Stimulated activated CD4-positive, alpha-beta T cell treated with anti-CD3 and anti-CD28 coated beads, TNF-alpha, amount 100 ng/mL, for 4 hours (primary cell): ENCODE data around the gene BPGM.
"Not testable (repeated sequence)": the region's sequence is repeated elsewhere in the genome, so short reads cannot be mapped to it uniquely, and the experiment has no call there.

Experiments
- DNase-seq, 3 experiments: peaks; one replicate each; pipeline ENCODE4 v3.0.0-alpha.2; 2020; ENCODE audit warnings: low read depth in 3 of 3

Gene BPGM

GRCh38 chr7:134662871-134663205 lies 16.2 kb downstream of the BPGM start:
- no peak for DNase-seq

- DNase-seq = not testable (repeated sequence)
Observed at GRCh38 chr7:134665045-134665444, 18.4 kb downstream of the BPGM start.

- DNase-seq = no peak
Observed at GRCh38 chr7:134667899-134668298, 21.2 kb downstream of the BPGM start.

- DNase-seq = no peak
Observed at GRCh38 chr7:134669388-134669787, 22.7 kb downstream of the BPGM start.

- DNase-seq = peak; percentile 24 to 73 (median 42)
Observed at GRCh38 chr7:134669845-134670373, 23.3 kb downstream of the BPGM start.

GRCh38 chr7:134671609-134672008 lies 25.0 kb downstream of the BPGM start:
- no peak for DNase-seq

GRCh38 chr7:134674424-134674823 lies 27.8 kb downstream of the BPGM start:
- DNase-seq = no peak

- no peak for DNase-seq
Observed at GRCh38 chr7:134676743-134677142, 30.1 kb downstream of the BPGM start.

- no peak for DNase-seq
Observed at GRCh38 chr7:134678115-134678514, 31.5 kb downstream of the BPGM start.

- no peak for DNase-seq
Observed at GRCh38 chr7:134679006-134679405, 32.4 kb downstream of the BPGM start.

GRCh38 chr7:134684165-134684564 lies 37.5 kb downstream of the BPGM start:
- DNase-seq = no peak

GRCh38 chr7:134685250-134685649 lies 38.6 kb downstream of the BPGM start:
- DNase-seq = no peak

- DNase-seq = no peak
Observed at GRCh38 chr7:134686786-134687185, 40.1 kb downstream of the BPGM start.

- DNase-seq = not testable (repeated sequence)
Observed at GRCh38 chr7:134689550-134689949, 42.9 kb downstream of the BPGM start.

- DNase-seq = no peak
Observed at GRCh38 chr7:134690016-134690415, 43.4 kb downstream of the BPGM start.

GRCh38 chr7:134690614-134691504 lies 44.2 kb downstream of the BPGM start:
- DNase-seq = no peak

GRCh38 chr7:134691546-134692343 lies 45.1 kb downstream of the BPGM start:
- no peak for DNase-seq

- no peak for DNase-seq
Observed at GRCh38 chr7:134692344-134692705, 45.7 kb downstream of the BPGM start.

GRCh38 chr7:134693256-134693655 lies 46.6 kb downstream of the BPGM start:
- no peak for DNase-seq

- no peak for DNase-seq
Observed at GRCh38 chr7:134694299-134694698, 47.6 kb downstream of the BPGM start.

- DNase-seq = no peak
Observed at GRCh38 chr7:134694767-134695166, 48.1 kb downstream of the BPGM start.

- no peak for DNase-seq
Observed at GRCh38 chr7:134695321-134695860, 48.7 kb downstream of the BPGM start.
